HG02571 (cell line): ENCODE data around the gene UGT1A8.
"Not testable (repeated sequence)": the region's sequence is repeated elsewhere in the genome, so short reads cannot be mapped to it uniquely, and the experiment has no call there.

Source experiments
- ATAC-seq: cut with Tn5 transposase; IDR thresholded peaks from one replicate; pipeline ENCODE4 v1.9.1; 2021; ENCODE audit warnings: mild to moderate bottlenecking, moderate library complexity; ENCODE audit not compliant: unreplicated experiment

Gene UGT1A8

DNA sequence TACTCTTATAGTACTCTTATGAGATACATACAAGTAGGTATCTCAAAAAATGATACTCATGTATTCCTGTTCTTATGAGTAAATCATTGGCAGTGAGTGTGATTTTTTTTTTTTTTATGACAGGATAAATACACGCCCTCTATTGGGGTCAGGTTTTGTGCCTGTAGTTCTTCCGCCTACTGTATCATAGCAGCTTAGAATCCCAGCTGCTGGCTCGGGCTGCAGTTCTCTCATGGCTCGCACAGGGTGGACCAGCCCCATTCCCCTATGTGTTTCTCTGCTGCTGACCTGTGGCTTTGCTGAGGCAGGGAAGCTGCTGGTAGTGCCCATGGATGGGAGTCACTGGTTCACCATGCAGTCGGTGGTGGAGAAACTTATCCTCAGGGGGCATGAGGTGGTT, at the start of gene UGT1A8:
UGT1A8 (plus strand) TSS at position 158 of the 400 bp plus-strand sequence; CDS start at position 233, 75 bp downstream.
- not testable (repeated sequence) for ATAC-seq

DNA sequence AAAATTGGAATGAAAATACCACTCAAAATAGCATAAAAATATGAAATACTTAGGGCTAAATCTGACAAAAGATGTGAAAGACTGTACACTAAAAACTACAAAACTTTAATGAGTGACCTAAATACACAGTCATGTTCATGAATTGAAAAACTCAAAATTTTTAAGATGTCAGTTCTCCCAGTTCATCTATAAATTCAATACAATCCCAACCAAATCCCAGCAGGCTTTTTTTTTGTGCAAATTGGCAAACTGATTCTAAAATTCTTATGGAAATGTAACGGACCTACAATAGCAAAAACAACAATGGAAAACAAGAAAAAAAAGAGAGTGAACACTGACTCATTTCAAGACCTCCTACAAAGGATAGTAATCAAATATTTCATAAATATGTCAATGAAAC, 46.4 kb upstream of the UGT1A8 start:
- no peak for ATAC-seq

DNA sequence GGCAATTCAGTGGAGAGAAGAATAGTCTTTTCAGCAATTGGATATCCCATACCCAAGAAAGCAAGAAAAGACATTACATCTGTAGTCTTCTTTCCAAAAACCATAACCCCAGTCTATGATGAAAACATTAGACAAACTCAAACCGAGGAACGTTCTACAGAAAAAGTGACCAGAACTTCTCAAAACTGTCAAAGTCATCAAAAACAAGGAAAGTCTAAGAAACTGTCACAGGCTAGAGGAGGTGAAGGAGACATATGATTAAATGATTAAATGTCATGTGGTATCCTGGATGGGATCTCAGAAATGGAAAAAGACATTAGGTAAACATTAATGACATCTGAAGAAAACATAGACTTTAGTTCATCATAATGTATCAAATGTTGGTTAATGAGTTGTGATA, 46.0 kb upstream of the UGT1A8 start:
- ATAC-seq = no peak

DNA sequence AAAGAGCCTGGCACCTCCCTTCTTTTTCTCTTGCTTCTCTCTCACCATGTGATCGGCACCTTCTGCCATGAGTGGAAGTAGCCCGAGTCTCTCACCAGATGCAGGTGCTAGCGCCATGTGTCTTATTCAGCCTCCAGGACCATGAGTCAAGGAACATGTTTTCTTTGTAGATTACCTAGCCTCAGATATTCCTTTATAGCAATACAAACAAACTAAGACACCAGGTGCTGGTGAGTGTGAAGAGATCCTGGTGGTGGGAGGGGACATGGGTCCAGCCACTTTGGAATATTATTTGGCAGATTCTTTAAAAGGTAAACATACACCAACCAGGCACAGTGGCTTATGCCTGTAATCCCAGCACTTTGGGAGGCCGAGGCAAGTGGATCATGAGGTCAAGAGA, 45.0 kb upstream of the UGT1A8 start:
- ATAC-seq = no peak

GRCh38 chr2:233577341-233577740, 40.1 kb upstream of the UGT1A8 start:
- ATAC-seq = not testable (repeated sequence)

DNA sequence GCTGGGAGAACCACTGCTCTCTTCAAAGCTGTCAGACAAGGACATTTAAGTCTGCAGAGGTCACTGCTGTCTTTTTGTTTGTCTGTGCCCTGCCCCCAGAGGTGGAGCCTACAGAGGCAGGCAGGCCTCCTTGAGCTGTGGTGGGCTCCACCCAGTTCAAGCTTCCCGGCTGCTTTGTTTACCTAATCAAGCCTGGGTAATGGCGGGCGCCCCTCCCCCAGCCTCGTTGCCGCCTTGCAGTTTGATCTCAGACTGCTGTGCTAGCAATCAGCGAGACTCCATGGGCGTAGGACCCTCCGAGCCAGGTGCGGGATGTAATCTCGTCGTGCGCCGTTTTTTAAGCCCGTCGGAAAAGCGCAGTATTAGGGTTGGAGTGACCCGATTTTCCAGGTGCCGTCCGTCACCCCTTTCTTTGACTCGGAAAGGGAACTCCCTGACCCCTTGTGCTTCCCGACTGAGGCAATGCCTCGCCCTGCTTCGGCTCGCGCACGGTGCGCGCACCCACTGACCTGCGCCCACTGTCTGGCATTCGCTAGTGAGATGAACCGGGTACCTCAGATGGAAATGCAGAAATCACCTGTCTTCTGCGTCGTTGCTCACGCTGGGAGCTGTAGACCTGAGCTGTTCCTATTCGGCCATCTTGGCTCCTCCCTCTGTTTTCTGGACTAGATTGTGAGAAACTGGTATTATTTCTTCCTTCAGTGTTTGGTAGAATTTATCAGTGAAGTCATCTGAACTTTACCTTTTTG, 34.0 kb upstream of the UGT1A8 start:
- not testable (repeated sequence) for ATAC-seq

GRCh38 chr2:233584210-233584609, 33.2 kb upstream of the UGT1A8 start:
- no peak for ATAC-seq

DNA sequence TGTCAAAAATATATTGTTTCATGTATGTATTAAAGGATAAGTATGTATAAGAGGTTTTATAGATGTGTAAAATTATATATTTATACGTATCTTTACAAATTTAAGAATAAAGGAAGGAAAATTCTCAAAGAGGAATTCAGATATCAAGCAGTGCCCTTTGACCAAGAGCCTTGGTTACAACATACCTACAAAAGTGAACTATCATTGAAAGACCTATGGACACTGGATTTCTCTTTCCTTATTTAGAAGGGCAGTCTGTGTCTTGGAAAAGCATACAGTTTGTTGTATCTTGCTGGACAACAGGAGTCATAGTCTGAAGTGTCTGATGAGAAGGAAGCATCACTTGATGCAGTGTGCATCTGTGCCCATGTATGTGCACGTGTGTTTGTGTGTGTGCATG, 29.0 kb upstream of the UGT1A8 start:
- no peak for ATAC-seq

- ATAC-seq = not testable (repeated sequence)
These were observed 24.7 kb upstream of the UGT1A8 start for GRCh38 chr2:233592706-233593105.

DNA sequence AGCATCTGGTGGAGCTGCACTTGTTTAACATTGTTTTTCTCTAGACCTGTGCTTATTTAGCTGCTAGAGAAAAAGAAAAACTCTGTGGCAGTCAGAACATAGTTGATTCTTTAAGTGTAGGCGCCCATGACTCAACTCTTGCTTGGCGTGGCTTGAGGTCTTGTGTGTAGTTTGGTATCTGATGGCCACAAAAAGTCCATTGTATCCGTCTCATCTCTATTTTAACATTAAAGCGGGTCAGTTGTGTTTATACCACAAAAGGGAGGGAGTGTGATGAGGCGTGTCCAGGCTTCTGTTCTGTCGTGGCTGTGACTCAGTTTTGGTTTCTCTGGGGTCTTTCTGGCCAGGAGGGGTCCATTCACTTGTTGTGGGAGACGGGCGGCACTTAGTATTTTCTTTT, 24.2 kb upstream of the UGT1A8 start:
- ATAC-seq = no peak

DNA sequence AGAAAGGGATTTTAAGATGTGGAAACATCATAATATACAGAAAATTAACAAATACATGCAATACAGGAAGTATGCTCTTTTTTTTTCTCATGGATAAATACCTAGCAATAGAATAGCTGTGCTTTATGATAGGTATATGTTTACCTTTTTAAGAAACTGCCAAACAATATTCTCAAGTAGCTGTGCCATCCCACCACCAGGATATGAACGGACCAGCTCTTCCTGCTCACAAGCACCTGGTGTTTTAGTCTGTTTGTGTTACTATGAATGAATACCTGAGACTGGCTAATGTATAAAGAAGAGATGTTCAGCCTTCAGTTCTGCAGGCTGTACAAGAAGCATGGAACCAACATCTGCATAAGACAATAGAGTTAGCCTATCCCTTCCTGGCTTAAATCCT, 19.9 kb upstream of the UGT1A8 start:
- ATAC-seq = no peak

DNA sequence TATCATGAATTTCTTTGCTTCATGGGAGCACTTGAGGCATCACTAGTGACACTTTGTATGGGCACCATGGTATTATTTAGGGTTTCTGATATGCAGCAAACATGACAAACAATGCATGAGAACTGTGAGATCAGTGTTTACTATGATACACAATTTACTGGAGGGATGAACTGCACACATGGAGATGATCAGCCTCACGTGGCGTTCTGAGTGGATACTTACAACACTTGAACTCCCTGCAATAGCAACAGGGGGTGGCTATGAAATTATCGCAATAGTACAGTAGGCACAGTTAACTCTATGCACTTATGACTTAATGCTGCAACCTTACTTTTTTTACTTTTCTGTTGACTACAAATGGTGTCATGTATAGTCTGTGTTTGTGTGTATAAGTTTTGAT, 18.5 kb upstream of the UGT1A8 start:
- ATAC-seq = no peak

GRCh38 chr2:233600386-233600785, 17.0 kb upstream of the UGT1A8 start:
- ATAC-seq = no peak

DNA sequence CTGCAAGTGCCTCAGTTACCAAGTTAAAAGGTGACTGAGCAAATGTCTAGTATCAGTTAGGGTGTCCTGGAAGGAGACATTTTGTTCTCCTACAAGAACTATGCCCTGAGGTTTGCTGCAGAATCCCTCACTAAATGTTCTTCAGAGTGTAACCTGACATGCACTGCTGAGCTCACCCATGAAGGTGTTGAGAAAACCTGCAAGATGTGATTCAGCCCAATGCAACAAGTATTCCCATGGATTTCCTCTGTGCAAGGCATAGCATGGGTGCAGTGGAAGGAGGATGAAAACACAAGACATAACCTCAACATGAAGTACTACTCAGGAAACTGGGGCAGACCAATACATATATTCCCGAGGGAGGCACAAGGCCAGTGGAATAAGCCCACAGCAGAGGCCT, 15.4 kb upstream of the UGT1A8 start:
- ATAC-seq = no peak

DNA sequence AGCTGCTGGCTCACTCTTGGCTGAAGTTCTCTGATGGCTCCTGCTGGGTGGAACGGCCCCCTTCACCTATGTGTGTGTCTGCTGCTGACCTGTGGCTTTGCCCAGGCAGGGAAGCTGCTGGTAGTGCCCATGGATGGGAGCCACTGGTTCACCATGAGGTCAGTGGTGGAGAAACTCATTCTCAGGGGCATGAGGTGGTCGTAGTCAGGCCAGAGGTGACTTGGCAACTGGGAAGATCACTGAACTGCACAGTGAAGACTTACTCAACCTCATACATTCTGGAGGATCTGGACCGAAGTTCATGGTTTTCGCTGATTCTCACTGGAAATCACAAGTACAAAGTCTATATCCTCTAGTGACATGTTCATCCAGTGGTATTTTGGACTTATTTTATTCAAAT, 13.9 kb upstream of the UGT1A8 start:
- no peak for ATAC-seq

GRCh38 chr2:233604826-233605225, 12.6 kb upstream of the UGT1A8 start:
- no peak for ATAC-seq

DNA sequence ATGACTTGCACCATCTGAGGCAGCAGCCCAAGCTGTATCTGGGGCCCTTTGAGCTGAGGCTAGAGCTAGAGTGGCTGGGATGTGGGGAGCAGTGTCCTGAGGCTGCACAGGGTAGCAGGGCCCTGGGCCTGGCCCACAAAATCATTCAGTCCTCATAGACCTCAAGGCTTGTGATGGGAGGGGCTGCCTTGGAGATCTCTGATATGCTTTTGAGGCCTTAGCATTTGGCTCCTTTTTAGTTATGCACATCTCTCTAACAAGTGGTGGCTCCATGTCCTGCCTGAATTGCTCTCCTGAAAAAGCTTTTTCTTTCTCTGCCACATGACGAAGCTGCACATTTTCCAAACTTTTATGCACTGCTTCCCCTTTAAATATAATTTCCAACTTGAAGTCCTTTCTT, 11.8 kb upstream of the UGT1A8 start:
- no peak for ATAC-seq

- no peak for ATAC-seq
These were observed 6.1 kb upstream of the UGT1A8 start for GRCh38 chr2:233611284-233611683.

GRCh38 chr2:233620204-233620603, 2.8 kb downstream of the UGT1A8 start:
- ATAC-seq = no peak

DNA sequence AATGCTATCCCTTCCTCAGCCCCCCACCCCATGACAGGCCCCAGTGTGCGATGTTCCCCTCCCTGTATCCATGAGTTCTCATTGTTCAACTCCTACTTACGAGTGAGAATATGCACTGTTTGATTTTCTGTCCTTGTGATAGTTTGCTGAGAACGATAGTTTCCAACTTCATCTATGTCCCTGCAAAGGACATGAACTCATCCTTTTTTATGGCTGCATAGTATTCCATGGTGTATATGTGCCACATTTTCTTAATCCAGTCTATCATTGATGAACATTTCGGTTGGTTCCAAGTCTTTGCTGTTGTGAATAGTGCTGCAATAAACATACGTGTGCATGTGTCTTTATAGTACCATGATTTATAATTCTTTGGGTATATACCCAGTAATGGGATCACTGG, 4.4 kb downstream of the UGT1A8 start:
- not testable (repeated sequence) for ATAC-seq

DNA sequence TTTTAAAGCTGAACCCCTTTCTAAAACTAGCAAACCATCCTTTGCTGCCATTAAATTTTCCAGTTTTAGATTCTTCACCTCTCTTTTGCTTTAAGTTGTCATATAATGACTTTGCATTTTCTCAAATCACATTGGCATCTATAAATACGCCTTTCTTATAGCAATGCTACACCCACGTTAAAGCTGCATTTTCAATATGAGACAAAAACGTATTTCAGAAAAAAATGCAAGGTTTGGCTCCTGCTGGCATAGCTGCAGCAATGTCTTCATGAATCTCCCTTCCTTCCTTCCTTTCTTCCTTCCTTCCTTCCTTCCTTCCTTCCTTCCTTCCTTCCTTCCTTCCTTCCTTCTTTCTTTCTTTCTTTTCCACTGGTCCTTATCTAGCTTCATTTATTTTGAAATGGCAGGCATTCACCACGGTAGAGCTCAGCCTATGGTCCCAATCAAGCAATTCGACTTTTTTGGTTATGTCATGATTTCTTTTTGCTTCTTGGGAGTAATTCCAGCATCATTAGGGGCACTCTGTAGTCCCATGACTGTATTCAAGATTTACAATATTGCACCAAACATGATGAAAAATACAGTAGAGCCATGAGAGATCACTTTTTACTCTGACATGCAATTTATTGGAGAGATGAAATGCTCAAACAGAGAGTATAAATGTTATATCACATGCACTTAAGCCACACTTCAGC, 10.0 kb downstream of the UGT1A8 start:
- no peak for ATAC-seq

DNA sequence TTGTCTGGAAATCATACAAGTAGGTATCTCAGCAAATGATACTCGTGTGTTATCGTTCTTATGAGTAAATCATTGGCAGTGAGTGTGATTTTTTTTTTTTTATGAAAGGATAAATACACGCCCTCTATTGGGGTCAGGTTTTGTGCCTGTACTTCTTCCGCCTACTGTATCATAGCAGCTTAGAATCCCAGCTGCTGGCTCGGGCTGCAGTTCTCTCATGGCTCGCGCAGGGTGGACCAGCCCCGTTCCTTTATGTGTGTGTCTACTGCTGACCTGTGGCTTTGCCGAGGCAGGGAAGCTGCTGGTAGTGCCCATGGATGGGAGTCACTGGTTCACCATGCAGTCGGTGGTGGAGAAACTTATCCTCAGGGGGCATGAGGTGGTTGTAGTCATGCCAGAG, 18.9 kb downstream of the UGT1A8 start, which contains the start of gene UGT1A10:
UGT1A10 (plus strand) TSS at position 143 of the 400 bp plus-strand sequence; CDS start at position 218, 75 bp downstream.
- not testable (repeated sequence) for ATAC-seq
